ENCODE results near the gene ZCCHC2.

The ZCCHC2 gene

GRCh38 chr18:62611453-62612288 is 88.8 kb downstream of the ZCCHC2 start:
- DNase-seq = no peak

- no peak for DNase-seq
Observed at GRCh38 chr18:62612289-62612645, 89.4 kb downstream of the ZCCHC2 start.

- no peak for DNase-seq
Observed at GRCh38 chr18:62612776-62613175, 90.0 kb downstream of the ZCCHC2 start.

GRCh38 chr18:62614494-62614893 is 91.7 kb downstream of the ZCCHC2 start:
- no peak for DNase-seq

DNA sequence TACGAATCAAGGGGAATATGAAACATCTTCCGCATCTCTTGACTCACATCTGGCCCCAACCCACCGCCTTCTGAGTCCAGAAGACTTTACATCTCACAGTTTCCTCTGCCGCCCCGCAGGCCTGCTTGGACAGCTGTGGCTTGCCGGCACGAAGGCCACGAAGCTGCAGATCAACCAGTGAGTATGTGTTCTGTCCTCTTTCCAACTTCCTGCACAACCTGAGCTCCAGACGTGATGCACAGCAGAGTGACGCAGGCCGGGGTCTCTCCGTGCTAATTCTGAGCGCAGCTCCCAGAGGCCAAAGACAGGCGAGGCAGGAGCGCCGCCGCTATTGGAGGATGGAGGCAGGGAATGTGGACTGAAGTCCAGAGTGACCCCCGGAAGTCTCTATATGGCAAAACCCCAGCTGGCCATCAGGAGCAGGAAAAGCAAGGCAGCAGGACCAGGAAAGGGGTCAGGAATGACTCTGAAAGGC is 93.5 kb downstream of the ZCCHC2 start:
- DNase-seq = no peak

GRCh38 chr18:62617793-62618591 is 95.2 kb downstream of the ZCCHC2 start:
- DNase-seq = no peak

GRCh38 chr18:62618735-62619134 is 95.9 kb downstream of the ZCCHC2 start:
- DNase-seq = no peak

DNA sequence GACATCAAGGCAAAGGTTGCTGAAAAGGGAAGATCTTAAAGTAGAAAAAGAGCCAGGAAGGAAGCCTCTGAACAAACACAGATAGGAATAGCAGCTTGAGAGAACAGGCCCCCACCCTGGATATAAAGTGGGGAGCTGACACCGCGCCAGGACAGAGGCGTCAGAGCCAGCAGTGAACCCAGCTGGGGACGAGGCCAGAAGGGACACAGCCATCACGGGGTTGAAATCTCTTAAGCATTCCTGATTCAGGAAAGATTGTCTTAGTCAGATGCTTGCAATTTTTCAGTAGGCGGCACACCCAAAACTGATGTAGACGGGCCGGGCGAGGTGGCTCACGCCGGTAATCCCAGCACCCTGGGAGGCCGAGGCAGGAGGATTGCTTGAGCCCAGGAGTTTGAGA is 98.7 kb downstream of the ZCCHC2 start:
- DNase-seq = no peak

GRCh38 chr18:62625019-62625418 is 102.2 kb downstream of the ZCCHC2 start:
- DNase-seq = no peak
